IPS-NIHi7 (cell line): ENCODE results near the gene ICAM4.
A peak's percentile ranks its signal among the peaks of the same experiment; 100 is the strongest.
"Not testable (repeated sequence)": the region's sequence is repeated elsewhere in the genome, so short reads cannot be mapped to it uniquely, and the experiment has no call there.

Experiments used
- DNase-seq: peaks from one replicate; pipeline ENCODE4 v3.0.0; 2012; ENCODE audit warnings: mixed read lengths; ENCODE audit errors: extremely low spot score

ICAM4 gene

GRCh38 chr19:10269333-10270179 is 17.2 kb upstream of the ICAM4 start:
- peak; percentile 82 for DNase-seq

- DNase-seq: no peak
These were observed 16.6 kb upstream of the ICAM4 start for GRCh38 chr19:10270180-10270615.

- peak; percentile 70 for DNase-seq
These were observed 15.9 kb upstream of the ICAM4 start, which contains the start of gene ICAM1 for GRCh38 chr19:10270616-10271394. TSS of gene ICAM1 (plus strand) at chr19:10271120. CDS start at chr19:10271160, 40 bp downstream.

GRCh38 chr19:10271543-10272086 is 15.1 kb upstream of the ICAM4 start:
- DNase-seq: no peak

GRCh38 chr19:10274589-10274988 is 12.2 kb upstream of the ICAM4 start:
- DNase-seq: no peak

GRCh38 chr19:10277795-10278589 is 8.8 kb upstream of the ICAM4 start:
- no peak for DNase-seq

GRCh38 chr19:10278935-10279334 is 7.8 kb upstream of the ICAM4 start:
- DNase-seq: no peak

GRCh38 chr19:10279737-10280442 is 6.9 kb upstream of the ICAM4 start:
- DNase-seq: no peak

- not testable (repeated sequence) for DNase-seq
These were observed 4.7 kb upstream of the ICAM4 start for GRCh38 chr19:10282043-10282442.

- no peak for DNase-seq
These were observed 3.3 kb upstream of the ICAM4 start for GRCh38 chr19:10283301-10284064.

- DNase-seq: no peak
These were observed 2.4 kb upstream of the ICAM4 start for GRCh38 chr19:10284065-10284959.

- DNase-seq: no peak
These were observed 1.8 kb upstream of the ICAM4 start for GRCh38 chr19:10284960-10285278.

- no peak for DNase-seq
These were observed 1.4 kb upstream of the ICAM4 start for GRCh38 chr19:10285393-10285792.

GRCh38 chr19:10288662-10289166 is 2.0 kb downstream of the ICAM4 start:
- DNase-seq: peak; percentile 79

- DNase-seq: peak; percentile 57
These were observed 2.5 kb downstream of the ICAM4 start for GRCh38 chr19:10289167-10289835.

- no peak for DNase-seq
These were observed 3.1 kb downstream of the ICAM4 start, which contains the start of gene ICAM5 for GRCh38 chr19:10289836-10290356. TSS of gene ICAM5 (plus strand) at chr19:10289952. CDS start at chr19:10290044, 92 bp downstream.

- no peak for DNase-seq
These were observed 3.7 kb downstream of the ICAM4 start for GRCh38 chr19:10290357-10290875.
